DND-41 (cell line): ENCODE data around the gene SNX20.

ENCODE experiments used
- ATAC-seq: fragments of 200-7000 bp; cut with Tn5 transposase; 3 replicates; pipeline ENCODE4 v1.9.1; 2021; ENCODE audit warnings: low read depth; ENCODE audit not compliant: insufficient read depth
- DNase-seq: peaks from one replicate; pipeline ENCODE4 v3.0.0-alpha.2; 2020
- H2AFZ ChIP-seq: 2 replicates; pipeline ENCODE4 v1.6.0; 2012; ENCODE audit warnings: low read depth, low read length
- H3K27ac ChIP-seq: 2 replicates; pipeline ENCODE4 v1.5.1; 2012; ENCODE audit warnings: low read length, inconsistent platforms
- H3K27me3 ChIP-seq: fragments of 200-600 bp; sonication (generic); 2 replicates; pipeline ENCODE4 v1.6.0; 2012; ENCODE audit warnings: low read length, mild to moderate bottlenecking, inconsistent platforms; ENCODE audit not compliant: insufficient read depth, poor library complexity
- H3K36me3 ChIP-seq: 2 replicates; pipeline ENCODE4 v1.5.1; 2012; ENCODE audit warnings: low read length, inconsistent platforms; ENCODE audit not compliant: insufficient read depth
- H3K4me1 ChIP-seq: 2 replicates; pipeline ENCODE4 v1.5.1; 2012; ENCODE audit warnings: mild to moderate bottlenecking, low read length; ENCODE audit not compliant: insufficient read depth
- H3K4me2 ChIP-seq: 2 replicates; pipeline ENCODE4 v1.6.0; 2012; ENCODE audit warnings: mild to moderate bottlenecking, moderate library complexity, low read length, inconsistent platforms; ENCODE audit not compliant: insufficient read depth
- H3K4me3 ChIP-seq, 2 experiments: fragments of 200-600 bp in 1 of 2; shearing (Covaris generic) in 1 of 2; 2 replicates each; pipeline ENCODE4 v1.5.1; 2012 to 2016; ENCODE audit warnings: inconsistent platforms in 2 of 2, low read length in 2 of 2, mild to moderate bottlenecking in 2 of 2, low read depth in 1 of 2, moderate library complexity in 1 of 2
- H3K79me2 ChIP-seq: 2 replicates; pipeline ENCODE4 v1.6.0; 2012; ENCODE audit warnings: low read length, inconsistent platforms; ENCODE audit not compliant: insufficient read depth
- H3K9ac ChIP-seq: 2 replicates; pipeline ENCODE4 v1.6.0; 2012; ENCODE audit warnings: low read depth, mild to moderate bottlenecking, inconsistent platforms, low read length, moderate library complexity
- H3K9me3 ChIP-seq: 2 replicates; pipeline ENCODE4 v1.5.1; 2012; ENCODE audit warnings: low read length, moderate library complexity, mild to moderate bottlenecking, inconsistent platforms; ENCODE audit not compliant: insufficient read depth, severe bottlenecking
- H4K20me1 ChIP-seq: 2 replicates; pipeline ENCODE4 v1.6.0; 2012; ENCODE audit warnings: low read length; ENCODE audit not compliant: insufficient read depth
- EZH2 ChIP-seq: IDR thresholded peaks from 3 replicates; pipeline ENCODE4 v1.6.1; 2012; ENCODE audit warnings: borderline replicate concordance, low read depth, mild to moderate bottlenecking, moderate library complexity, low read length, inconsistent platforms; ENCODE audit not compliant: severe bottlenecking
- TF ChIP-seq, protein P1 (sequence below): IDR thresholded peaks from 2 replicates; pipeline ENCODE4 v1.5.1; 2012; ENCODE audit warnings: borderline replicate concordance, low read length, moderate library complexity, mild to moderate bottlenecking; ENCODE audit not compliant: poor library complexity, severe bottlenecking; ENCODE audit errors: extremely low read depth

SNX20 gene

DNA sequence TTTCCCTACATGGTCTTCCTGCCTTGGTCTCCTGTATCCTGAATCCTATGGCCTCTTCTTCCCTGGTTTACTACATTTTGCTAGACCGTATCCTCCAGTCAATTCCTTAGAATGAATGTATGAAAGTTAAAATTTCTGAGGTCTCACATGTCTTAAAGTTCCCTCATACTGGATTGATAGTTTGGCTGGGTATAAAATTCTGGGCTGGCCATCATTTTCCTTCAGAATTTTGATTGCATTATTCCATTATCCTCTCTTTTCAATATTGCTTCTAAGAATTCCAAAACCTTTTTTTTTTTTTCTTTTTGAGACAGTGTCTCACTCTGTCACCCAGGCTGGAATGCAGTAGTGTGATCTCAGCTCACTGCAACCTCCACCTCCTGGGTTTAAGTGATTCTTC, 23.1 kb upstream of the SNX20 start:
- Histone ChIP-seq H3K36me3 (no peaks in the 10 kb centered on the region), H3K79me2 (no peaks in the 10 kb centered on the region), H3K4me3 (no peak overlapping the region), H3K27ac (no peak overlapping the region), H4K20me1 (no peaks in the 10 kb centered on the region), H3K27me3 (no peaks in the 10 kb centered on the region), H3K4me1 (no peaks in the 10 kb centered on the region), H2AFZ (no peak overlapping the region), H3K9me3 (peaks cover 9% of the 10 kb centered on the region), H3K9ac (no peak overlapping the region), H3K4me2 (no peak overlapping the region)
- ATAC-seq (no peak), DNase-seq (no peak)
- TF ChIP-seq, protein P1, sequence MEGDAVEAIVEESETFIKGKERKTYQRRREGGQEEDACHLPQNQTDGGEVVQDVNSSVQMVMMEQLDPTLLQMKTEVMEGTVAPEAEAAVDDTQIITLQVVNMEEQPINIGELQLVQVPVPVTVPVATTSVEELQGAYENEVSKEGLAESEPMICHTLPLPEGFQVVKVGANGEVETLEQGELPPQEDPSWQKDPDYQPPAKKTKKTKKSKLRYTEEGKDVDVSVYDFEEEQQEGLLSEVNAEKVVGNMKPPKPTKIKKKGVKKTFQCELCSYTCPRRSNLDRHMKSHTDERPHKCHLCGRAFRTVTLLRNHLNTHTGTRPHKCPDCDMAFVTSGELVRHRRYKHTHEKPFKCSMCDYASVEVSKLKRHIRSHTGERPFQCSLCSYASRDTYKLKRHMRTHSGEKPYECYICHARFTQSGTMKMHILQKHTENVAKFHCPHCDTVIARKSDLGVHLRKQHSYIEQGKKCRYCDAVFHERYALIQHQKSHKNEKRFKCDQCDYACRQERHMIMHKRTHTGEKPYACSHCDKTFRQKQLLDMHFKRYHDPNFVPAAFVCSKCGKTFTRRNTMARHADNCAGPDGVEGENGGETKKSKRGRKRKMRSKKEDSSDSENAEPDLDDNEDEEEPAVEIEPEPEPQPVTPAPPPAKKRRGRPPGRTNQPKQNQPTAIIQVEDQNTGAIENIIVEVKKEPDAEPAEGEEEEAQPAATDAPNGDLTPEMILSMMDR: no peak
- no peak for TF ChIP-seq EZH2

DNA sequence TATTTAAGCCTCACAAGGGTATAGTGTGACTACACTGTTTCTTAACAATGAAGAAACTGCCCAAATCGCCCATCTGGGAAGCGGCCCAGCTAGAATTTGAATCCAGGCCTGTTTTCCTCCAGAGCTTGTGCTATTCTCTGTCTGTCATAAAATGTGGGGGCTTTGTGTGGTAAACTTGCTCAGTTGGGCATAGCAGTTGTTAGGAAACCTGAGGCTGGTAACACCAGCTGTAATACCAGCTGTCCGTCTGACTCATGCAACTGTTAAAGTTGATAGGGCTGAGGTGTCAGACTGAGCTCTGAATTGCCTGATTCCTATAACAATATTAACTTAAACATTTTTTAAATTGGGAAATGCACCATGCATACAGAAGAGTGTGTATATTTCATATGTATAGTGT, 21.6 kb upstream of the SNX20 start:
- ATAC-seq (no peak), DNase-seq (no peak)
- no peaks in the 10 kb centered on the region for H3K36me3 ChIP-seq
- no peak overlapping the region for H3K4me2 ChIP-seq
- no peaks in the 10 kb centered on the region for H4K20me1 ChIP-seq
- H3K4me3 ChIP-seq: no peak overlapping the region
- H3K4me1 ChIP-seq: no peaks in the 10 kb centered on the region
- TF ChIP-seq, protein P1: no peak
- TF ChIP-seq EZH2: no peak
- peaks cover 9% of the 10 kb centered on the region for H3K9me3 ChIP-seq
- no peaks in the 10 kb centered on the region for H3K79me2 ChIP-seq
- H3K9ac ChIP-seq: no peak overlapping the region
- H3K27ac ChIP-seq: no peak overlapping the region
- H2AFZ ChIP-seq: no peak overlapping the region
- no peaks in the 10 kb centered on the region for H3K27me3 ChIP-seq

GRCh38 chr16:50699326-50700159, 18.4 kb upstream of the SNX20 start:
- no peak for TF ChIP-seq EZH2
- TF ChIP-seq, protein P1: no peak
- H3K27ac ChIP-seq: no peak overlapping the region
- no peak overlapping the region for H3K9ac ChIP-seq
- H3K36me3 ChIP-seq: no peaks in the 10 kb centered on the region
- H3K4me1 ChIP-seq: no peaks in the 10 kb centered on the region
- no peak for ATAC-seq
- H4K20me1 ChIP-seq: no peaks in the 10 kb centered on the region
- no peak for DNase-seq
- peaks cover 9% of the 10 kb centered on the region for H3K9me3 ChIP-seq
- no peak overlapping the region for H3K4me3 ChIP-seq
- H2AFZ ChIP-seq: no peak overlapping the region
- no peak overlapping the region for H3K4me2 ChIP-seq
- H3K27me3 ChIP-seq: no peaks in the 10 kb centered on the region
- H3K79me2 ChIP-seq: no peaks in the 10 kb centered on the region
